GM18498 (cell line): ENCODE data around the gene PCCA.

Source experiments
- ATAC-seq: cut with Tn5 transposase; IDR thresholded peaks from one replicate; pipeline ENCODE4 v1.9.1; 2021; ENCODE audit warnings: mild to moderate bottlenecking, moderate library complexity; ENCODE audit not compliant: unreplicated experiment

The PCCA gene

DNA sequence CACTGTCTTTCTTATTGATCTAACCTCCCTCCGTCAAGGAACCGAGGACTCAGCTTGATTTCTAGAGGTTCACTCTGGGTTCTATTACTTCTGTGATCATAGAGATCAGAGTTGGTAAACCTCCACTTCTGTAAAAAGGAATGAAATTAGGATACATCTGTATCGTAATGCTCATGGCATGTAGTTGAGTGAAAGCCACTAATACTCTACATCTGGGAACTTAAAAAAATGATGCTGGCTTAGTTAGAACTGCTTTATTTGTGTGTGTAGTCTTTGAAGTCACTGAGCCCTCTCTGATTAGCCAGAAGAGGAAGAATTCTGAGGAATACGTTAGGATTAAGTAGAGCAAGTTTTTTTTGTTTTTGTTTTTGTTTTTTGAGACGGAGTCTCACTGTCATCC lies 358.9 kb downstream of the PCCA start:
- no peak for ATAC-seq

DNA sequence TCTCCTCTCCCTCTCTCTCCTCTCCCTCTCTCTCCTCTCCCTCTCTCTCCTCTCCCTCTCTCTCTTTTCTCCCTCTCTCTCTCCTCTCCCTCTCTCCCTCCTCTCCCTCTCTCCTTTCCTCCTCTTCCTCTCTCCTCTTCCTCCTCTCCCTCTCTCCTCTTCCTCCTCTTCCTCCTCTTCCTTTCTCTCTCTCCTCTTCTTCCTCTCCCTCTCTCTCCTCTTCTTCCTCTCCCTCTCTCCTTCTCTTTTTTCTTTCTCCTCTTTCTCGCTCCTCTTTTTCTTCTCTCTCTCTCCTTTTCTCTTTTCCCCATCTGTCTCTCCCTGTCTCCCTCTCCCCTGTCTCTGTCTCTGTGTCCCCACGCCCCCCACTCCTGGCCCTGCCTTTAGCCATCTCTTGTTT lies 363.0 kb downstream of the PCCA start:
- ATAC-seq = no peak

DNA sequence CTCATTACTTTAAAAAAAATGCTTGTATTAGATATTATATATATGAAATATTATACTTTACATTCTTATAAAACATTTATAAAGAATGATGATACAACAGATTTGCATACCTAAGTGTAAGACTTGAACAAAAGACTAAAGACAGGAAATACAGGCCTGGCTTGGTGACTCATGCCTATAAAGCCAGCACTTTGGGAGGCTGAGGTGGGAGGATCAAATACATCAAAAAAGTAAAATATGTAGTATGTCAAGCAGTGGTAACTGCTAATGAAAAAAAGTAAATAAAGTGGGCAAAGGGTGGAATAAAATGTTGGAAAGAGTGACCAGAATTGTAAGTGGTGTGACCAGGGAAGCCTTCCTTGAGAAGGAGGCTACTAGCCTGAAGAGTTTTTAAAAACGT lies 366.0 kb downstream of the PCCA start:
- no peak for ATAC-seq

DNA sequence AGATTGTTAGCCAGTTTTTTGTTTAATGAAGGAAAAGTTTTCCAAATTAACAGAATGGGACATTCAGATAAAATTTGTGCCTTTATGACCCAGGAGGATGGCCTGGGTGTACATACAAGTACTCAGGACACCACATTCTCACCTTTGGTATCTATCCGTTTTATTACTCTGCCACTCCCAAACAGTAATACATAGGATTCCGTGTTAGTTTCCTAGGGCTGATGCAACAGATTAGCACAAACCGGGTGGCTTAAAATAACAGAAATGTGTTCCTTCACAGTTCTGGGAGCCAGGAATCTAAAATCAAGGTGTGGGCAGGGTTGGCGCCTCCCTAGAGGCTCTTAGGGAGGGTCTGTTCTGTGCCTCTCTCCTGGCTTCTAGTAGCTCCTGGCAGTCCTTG lies 369.8 kb downstream of the PCCA start:
- ATAC-seq = no peak

DNA sequence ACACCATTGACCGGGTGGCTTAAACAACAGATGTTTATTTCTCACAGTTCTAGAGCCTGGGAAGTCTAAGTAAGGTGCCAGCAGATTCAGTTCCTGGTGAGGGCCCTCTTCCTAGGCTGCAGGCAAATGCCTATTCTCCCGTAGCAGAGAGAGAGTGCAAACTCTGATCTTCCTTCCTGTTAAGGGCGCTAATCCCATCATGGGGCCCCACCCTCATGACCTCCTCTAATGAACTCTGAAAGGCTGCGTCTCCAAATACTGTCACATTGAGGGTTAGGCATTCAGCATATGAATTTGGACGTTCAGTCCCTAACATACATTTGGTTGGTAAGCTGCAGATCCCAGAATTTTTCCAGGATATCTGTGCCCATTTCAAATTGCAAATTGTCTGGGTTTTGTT lies 370.9 kb downstream of the PCCA start:
- ATAC-seq = no peak

DNA sequence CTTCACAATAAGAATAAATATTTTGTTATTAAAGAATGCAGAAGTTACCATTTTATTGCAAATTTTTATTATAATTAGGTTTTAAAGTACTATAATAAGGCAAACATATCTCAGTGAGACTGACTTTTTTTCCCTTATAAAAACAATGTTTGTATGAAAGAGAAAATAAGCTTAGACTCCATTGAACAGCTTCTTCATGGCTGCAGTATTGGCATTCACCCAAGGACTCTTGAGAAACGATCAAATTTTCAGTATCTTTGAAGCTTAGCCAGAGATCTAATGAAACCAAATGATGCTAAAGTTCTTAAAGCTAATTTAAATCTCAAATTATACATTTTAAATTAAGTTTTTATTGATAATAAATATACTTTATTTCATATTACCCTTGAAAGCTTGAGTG lies 371.4 kb downstream of the PCCA start:
- no peak for ATAC-seq

DNA sequence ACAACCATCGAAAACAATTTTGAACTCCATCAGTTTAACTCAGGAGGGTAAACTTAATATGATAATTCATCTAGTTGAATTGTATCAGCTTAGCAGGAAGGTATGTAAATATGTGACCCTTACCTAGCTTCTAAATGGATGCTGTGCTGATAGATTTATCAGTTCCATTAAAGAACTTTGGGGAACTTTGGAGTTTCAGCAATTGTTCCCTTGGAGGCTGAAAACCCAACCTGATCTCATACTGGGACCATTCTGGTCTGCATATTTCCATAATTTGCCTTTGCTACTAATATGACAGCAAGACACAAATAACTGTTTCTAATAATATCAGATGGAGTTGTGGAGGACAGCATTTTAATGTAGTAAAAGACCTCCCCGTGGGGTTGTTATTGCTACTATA lies 371.9 kb downstream of the PCCA start:
- ATAC-seq = no peak

DNA sequence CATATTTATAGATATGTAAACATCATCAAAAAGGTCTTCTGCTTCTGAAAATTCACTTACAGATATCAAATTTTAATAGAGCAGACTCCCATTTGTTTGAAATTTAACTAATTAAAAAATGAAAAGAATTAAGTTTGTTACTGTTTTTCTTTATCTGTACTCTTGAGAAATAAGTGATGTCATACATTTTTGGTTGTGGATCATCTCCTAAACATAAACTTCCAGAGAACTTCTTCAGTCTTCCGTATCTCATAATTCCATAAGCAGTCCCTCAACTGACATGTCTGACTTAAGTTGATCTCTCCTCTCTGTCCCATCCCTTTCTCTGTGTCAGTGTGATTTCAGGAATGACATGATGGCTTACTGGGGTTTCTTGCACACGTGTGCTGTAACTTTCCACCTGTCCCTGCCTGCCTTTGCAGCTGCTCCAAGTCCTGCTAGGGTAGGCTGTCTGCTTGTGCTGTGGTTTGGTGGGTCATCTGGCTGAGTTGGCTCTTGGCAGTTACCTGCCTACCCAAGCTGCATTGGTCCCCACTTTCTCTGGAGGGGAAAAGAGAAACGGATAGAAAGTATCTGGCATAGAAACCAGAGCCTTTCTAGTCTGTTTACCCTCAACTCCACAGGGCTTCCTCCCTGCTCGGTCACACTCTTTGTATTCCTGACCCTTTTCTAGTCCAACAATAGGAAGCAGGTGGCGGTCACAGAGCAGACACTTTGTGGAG lies 372.6 kb downstream of the PCCA start:
- ATAC-seq = no peak

DNA sequence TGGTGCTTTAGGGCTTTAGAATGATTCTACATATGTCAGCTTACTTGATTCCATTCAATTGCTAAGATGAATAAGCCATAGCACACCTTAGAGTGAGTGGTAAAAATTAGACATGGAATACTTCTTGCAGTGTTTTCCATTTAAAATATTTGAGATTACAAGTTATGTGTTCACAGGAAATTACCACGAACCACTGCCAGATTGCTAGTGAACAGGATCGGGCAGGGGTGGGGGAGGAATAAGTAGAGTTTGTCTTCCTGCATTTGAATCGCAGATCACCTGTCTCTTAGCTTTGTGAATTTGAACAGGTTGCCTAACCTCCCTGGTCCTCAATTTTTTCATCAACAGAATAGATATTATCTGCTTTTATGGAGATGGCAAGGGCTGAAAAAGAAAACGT lies 375.1 kb downstream of the PCCA start:
- ATAC-seq = no peak

DNA sequence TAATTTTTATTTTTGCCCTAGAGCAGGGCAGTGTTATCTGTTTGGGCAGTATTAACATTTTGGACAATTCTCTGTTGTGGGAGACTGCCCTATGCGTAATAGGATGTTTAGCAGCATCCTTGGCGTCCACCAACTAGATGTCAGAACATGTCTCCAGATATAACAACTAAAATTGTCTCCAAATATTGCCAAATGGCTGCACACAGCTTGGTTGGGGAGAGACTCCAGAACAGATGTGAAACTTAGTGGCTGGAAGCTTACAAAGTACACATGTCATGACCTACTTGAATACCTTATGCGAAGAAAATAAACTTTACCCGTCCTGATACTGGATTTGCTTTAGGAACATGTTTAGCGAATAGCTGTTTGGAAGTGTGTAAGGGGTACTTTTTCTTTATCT lies 376.7 kb downstream of the PCCA start:
- ATAC-seq = no peak

DNA sequence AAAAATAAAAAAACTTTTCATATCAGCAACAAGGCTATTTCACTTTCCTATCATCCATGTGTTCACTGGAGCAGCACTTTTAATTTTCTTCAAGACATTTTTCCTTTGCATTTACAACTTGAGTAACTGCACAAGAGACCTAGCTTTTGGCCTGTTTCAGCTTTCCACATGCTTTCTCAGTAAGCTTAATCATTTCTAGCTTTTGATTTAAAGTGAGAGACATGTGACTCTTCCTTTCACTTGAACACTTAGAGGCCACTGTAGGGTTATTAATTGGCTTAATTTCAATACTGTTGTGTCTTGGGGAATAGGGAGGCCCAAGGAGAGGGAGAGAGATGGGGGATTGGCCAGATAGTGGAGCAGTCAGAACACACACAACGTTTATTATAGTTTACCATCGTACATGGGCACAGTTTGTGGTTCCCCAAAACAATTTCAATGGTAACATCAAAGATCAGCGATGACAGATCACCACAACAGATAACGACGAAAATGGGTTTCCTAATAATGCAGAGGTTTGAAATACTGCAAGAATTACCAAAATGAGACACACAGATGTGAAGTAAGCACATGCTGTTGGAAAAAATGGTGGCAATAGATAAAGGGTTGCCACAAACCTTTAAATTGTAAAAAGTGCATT lies 382.1 kb downstream of the PCCA start:
- ATAC-seq = no peak

DNA sequence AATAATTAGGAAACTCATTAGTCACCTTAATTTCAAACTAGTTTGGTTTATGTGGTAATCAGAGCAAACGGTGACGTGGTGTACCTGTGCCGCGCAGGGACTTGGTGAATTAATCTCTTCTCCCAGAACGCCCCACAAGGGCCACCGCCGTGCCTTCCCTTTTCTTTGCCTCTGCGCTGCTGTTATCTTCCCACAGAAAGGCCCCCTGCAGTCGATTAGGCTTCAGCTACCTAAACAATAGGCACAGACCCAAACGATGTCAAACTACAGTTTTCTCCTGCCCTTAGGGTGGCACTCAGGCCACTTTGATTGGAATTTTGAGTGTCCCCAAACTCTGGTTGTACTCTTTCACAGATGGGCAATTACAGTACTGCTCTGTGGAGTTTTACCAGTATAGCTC lies 384.2 kb downstream of the PCCA start:
- ATAC-seq = no peak

DNA sequence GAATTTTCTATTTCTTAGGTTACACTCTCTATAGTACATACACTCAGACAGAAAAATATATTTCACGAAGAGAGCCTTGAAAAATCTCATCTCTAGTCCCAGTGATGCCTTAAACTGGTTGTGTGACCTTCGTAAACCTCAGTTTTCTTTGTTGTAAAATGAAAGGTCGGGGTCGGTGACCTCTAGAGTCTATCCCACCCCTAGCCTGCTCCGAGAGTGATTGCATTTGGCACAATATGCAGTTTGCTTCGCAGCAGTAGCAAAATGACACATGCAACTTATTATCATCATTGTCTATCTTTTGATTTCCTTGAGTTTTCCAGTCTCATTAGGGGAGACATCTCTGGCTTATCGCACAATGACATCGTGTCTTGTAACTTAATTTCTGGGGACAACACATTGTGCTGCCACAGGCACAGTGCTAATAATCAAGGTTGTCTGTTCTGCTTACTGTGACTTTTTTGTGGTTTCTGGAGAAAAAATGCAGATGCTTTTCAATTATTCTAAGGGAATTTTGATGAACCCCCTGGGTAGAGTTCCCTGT lies 384.7 kb downstream of the PCCA start:
- ATAC-seq = no peak

DNA sequence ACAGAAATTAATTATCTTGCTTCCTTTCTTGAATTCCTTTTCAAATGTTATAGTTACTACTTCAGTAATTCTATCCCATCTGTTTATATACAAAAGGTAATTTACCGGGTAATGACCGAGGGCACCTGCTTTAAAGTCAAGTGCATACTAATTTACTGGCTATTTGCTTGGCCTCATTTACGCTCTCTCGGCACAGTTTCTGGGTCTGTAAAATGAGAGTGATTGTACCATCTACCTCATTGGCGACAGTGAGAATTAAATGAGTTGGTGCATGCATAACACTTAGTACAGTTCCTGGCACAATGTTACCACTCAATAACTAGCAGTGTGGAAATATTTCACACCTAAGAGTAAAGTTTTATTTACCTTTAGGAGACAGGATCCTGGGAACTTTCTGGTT lies 388.1 kb downstream of the PCCA start:
- no peak for ATAC-seq

DNA sequence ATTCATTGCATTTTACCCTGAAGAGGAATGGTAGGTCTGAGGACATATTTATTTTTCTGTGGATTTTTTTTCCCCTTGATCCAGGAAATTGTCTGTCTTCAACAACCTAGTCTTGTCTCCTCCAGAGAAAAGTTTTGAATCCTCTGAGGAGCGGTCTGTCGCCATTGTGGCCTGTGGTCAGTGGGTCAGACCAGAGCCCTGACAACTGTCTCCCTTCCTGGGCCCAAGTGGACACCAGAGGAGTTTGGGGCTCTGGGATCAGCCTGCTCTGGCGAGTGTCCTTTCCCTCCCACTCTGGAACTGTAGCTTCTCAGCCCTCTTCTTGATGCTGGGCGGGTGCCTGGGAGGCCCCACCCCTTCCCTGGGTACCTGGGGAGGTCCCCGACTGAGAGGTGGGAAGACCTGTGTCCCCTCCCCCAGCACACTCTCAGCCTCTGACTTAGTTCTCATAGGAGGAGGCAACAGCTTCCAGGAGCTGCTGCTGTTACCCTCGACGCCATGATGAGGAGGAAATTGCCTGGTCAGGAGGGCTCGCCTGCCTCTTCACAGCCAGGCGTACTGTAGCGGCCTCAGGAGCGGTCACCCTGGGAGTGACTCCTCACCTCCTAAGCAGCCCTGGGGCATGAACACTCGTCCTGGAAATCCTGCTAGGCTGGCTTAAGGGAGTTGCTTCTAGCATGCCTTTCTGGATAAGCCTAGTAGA lies 389.4 kb downstream of the PCCA start:
- no peak for ATAC-seq

DNA sequence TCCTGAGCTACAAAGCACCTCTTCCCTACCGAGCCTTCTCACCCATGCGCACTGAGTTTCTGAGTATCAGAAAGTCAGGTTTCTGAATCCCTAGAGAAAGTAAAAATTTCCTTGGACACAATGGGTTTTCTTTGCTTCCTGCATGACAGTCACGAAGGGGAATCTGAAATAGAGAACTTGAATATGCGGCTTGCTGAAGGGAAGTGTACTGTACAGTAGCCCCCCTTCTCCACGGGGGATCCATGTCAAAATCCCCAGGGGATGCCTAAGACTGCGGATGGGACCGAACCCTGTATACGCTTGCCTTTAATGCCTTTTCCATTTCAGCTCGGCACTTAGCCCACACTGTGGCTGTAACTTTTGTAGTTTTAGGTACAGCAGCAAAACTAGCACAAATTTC lies 391.8 kb downstream of the PCCA start:
- ATAC-seq = no peak

DNA sequence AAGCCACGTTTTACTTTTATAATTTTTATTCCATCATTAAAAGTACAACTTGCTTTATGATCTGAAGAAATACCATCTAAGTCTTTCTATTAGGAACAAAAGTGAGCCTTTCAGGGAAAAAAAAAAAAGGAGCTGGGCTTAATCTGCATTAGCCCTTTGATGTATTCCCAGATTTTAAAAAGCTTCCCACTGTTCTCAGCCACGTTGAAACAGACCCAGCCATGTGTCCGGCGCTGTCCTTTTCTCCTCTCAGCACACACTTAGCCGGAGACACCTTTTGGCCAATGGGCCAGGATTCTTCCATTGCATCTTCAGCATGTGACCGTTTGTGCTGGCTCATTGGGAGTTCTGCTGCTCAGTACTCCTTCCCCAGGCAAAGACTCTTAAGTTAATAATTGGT lies 394.2 kb downstream of the PCCA start:
- no peak for ATAC-seq

DNA sequence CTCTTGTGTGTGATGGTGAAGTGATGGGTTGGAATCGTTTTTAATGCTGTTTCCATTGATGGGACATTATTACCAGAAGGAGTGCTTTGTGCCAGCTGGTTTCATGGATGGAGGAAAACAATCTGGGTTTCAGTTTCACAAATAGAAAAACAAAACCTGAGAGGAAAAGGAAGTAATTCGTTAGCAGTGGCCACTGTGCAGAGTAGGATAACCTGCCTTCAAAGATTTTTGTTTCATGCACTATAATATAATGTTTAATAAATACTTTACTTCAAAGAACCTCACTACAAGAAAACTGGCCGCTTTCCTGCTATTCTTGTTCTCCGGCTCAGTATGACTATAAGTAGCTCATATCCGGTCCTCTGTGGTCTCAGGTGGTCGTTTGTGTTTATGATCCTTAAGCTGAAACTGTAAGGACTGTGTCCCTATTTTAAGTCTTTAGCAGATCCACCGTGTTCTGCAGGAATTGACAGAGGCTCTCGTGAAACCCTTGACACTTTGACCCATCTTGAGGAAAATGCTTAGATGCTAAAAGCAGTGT lies 395.0 kb downstream of the PCCA start:
- ATAC-seq = no peak

DNA sequence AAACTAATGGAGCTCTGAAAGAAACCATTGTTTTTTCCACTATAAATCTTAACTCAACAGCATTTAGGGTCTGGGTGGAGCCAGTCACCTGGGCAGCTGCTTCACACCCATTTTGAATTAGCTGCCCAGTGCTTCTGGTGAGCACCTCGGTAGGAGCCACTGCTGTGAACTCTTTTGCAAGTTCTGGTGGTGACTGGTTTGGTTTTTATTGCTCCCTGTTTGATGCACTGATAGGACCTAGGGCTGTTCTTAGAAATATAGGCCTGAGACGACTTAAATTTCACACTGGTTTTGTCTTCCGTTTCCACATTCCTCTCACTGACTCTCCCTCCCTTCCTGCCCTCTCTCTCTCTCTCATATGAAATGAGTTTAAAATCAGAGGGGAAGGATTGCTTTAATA lies 395.8 kb downstream of the PCCA start:
- ATAC-seq = no peak

DNA sequence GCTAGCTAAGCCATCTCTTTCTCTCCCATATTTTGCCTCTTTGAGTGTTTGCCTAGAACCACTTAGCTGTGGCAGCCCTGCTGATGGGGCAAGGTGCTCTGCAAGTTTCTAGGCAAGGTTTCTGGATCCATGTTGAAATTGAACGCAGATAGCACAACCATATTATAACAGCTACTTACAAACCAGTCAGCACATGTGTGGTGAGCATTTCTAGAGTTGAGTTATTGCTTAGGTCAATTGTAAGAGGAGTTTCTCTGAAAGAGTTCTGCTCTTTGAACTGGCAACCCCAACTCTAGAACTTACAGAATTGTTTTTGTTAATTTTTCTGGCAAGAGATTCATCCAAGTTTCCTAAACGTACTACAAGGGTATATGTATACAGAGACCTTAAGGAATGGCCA lies 396.4 kb downstream of the PCCA start:
- no peak for ATAC-seq

DNA sequence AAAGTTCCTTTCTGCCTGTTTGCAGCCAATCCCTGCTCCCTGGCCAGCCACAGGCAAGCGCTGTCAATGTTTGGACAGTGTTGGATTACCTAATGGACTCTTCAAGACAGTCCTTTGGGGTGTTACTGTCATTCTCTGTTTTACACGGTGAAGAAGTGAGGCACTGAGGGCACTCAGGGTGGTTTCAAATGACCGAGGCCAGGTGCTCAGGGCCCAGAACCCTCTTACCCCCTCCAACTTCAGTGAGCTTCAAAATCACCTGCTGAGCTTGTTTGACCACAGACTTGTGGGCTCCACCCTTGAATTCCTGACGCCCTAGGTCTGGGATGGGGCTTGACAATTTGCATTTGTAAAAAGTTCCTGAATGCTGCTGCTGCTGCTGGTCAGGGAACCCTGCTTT lies 401.8 kb downstream of the PCCA start:
- ATAC-seq = no peak
